COLO668 (cell line): ENCODE results near the gene RALGPS2.

Experiments used
- DNase-seq: peaks from one replicate; lab custom pipeline; 2025; ENCODE audit not compliant: unreplicated experiment; lab: John Stamatoyannopoulos, UW

Gene RALGPS2

GRCh38 chr1:178857126-178857525 is 132.1 kb downstream of the RALGPS2 start:
- DNase-seq: no peak

GRCh38 chr1:178862416-178862815 is 137.4 kb downstream of the RALGPS2 start:
- no peak for DNase-seq

GRCh38 chr1:178862864-178863263 is 137.8 kb downstream of the RALGPS2 start:
- no peak for DNase-seq

- no peak for DNase-seq
Observed at GRCh38 chr1:178864326-178864725, 139.3 kb downstream of the RALGPS2 start.

GRCh38 chr1:178867670-178868069 is 142.6 kb downstream of the RALGPS2 start:
- no peak for DNase-seq

- DNase-seq: no peak
Observed at GRCh38 chr1:178868706-178869105, 143.7 kb downstream of the RALGPS2 start.

- no peak for DNase-seq
Observed at GRCh38 chr1:178869119-178869697, 144.2 kb downstream of the RALGPS2 start.

- DNase-seq: no peak
Observed at GRCh38 chr1:178870221-178870620, 145.2 kb downstream of the RALGPS2 start.

- DNase-seq: no peak
Observed at GRCh38 chr1:178870944-178871343, 145.9 kb downstream of the RALGPS2 start, which contains the start of gene ANGPTL1. ANGPTL1 (minus strand) TSS chr1:178871077; CDS start chr1:178865776, 5,301 bp downstream.

- DNase-seq: no peak
Observed at GRCh38 chr1:178871551-178872320, 146.7 kb downstream of the RALGPS2 start.

- no peak for DNase-seq
Observed at GRCh38 chr1:178874966-178875365, 149.9 kb downstream of the RALGPS2 start.

GRCh38 chr1:178875936-178876335 is 150.9 kb downstream of the RALGPS2 start:
- no peak for DNase-seq

GRCh38 chr1:178877896-178878295 is 152.9 kb downstream of the RALGPS2 start:
- no peak for DNase-seq

- no peak for DNase-seq
Observed at GRCh38 chr1:178881950-178882349, 156.9 kb downstream of the RALGPS2 start.

- no peak for DNase-seq
Observed at GRCh38 chr1:178885869-178886268, 160.8 kb downstream of the RALGPS2 start.

GRCh38 chr1:178886551-178886950 is 161.5 kb downstream of the RALGPS2 start:
- no peak for DNase-seq

- no peak for DNase-seq
Observed at GRCh38 chr1:178895928-178896327, 170.9 kb downstream of the RALGPS2 start.

- DNase-seq: no peak
Observed at GRCh38 chr1:178898401-178898800, 173.4 kb downstream of the RALGPS2 start.

GRCh38 chr1:178899402-178899801 is 174.4 kb downstream of the RALGPS2 start:
- no peak for DNase-seq

GRCh38 chr1:178901482-178902125 is 176.6 kb downstream of the RALGPS2 start:
- no peak for DNase-seq

GRCh38 chr1:178908358-178908757 is 183.3 kb downstream of the RALGPS2 start:
- no peak for DNase-seq

- no peak for DNase-seq
Observed at GRCh38 chr1:178910023-178910422, 185.0 kb downstream of the RALGPS2 start.
